GM21515 (cell line): Measurements from ENCODE around the gene CWC25.
A peak's percentile ranks its signal among the peaks of the same experiment; 100 is the strongest.

Experiments used
- ATAC-seq: cut with Tn5 transposase; IDR thresholded peaks from one replicate; pipeline ENCODE4 v1.9.1; 2021; ENCODE audit not compliant: unreplicated experiment

CWC25 gene

GRCh38 chr17:38853292-38854219, 28.4 kb upstream of the CWC25 start, which contains the start of gene RPL23:
Gene RPL23, minus strand, starts transcription at chr17:38853721. Its CDS starts 11 bp downstream, at chr17:38853710.
- peak; percentile 81 for ATAC-seq

GRCh38 chr17:38852771-38853291, 27.7 kb upstream of the CWC25 start:
- no peak for ATAC-seq

GRCh38 chr17:38851434-38851833, 26.3 kb upstream of the CWC25 start:
- no peak for ATAC-seq

- ATAC-seq: no peak
Measured at GRCh38 chr17:38850374-38850773, 25.3 kb upstream of the CWC25 start.

GRCh38 chr17:38848939-38849605, 24.0 kb upstream of the CWC25 start:
- no peak for ATAC-seq

- no peak for ATAC-seq
Measured at GRCh38 chr17:38848557-38848891, 23.4 kb upstream of the CWC25 start.

- ATAC-seq: no peak
Measured at GRCh38 chr17:38844261-38844757, 19.2 kb upstream of the CWC25 start.

GRCh38 chr17:38825762-38826247, 684 bp upstream of the CWC25 start:
- ATAC-seq: no peak

- no peak for ATAC-seq
Measured at GRCh38 chr17:38815576-38816193, 9.4 kb downstream of the CWC25 start.

GRCh38 chr17:38809828-38810227, 15.3 kb downstream of the CWC25 start:
- ATAC-seq: no peak

GRCh38 chr17:38800237-38800760, 24.8 kb downstream of the CWC25 start:
- ATAC-seq: no peak

GRCh38 chr17:38799501-38800236, 25.5 kb downstream of the CWC25 start, which contains the start of gene PIP4K2B:
Gene PIP4K2B, minus strand, starts transcription at chr17:38799556. Its CDS starts 132 bp downstream, at chr17:38799424.
- peak; percentile 71 for ATAC-seq

GRCh38 chr17:38798614-38799500, 26.3 kb downstream of the CWC25 start:
- ATAC-seq: peak; percentile 32

GRCh38 chr17:38797828-38798227, 27.3 kb downstream of the CWC25 start:
- ATAC-seq: no peak

- no peak for ATAC-seq
Measured at GRCh38 chr17:38797158-38797490, 28.0 kb downstream of the CWC25 start.

- ATAC-seq: no peak
Measured at GRCh38 chr17:38796451-38797157, 28.5 kb downstream of the CWC25 start.

GRCh38 chr17:38794221-38794620, 30.9 kb downstream of the CWC25 start:
- no peak for ATAC-seq

- no peak for ATAC-seq
Measured at GRCh38 chr17:38791162-38791561, 34.0 kb downstream of the CWC25 start.
